NT2/D1 (cell line): Measurements from ENCODE around the gene ZNF792.

Source experiments
- YY1 ChIP-seq: IDR thresholded peaks from 2 replicates; pipeline ENCODE4 v1.6.1; 2011; ENCODE audit not compliant: insufficient read length, insufficient read depth
- ZNF274 ChIP-seq: IDR thresholded peaks from 2 replicates; pipeline ENCODE4 v1.6.1; 2011; ENCODE audit warnings: mild to moderate bottlenecking, low read depth, low read length

GRCh38 chr19:34943861-34944573 lies 20.0 kb downstream of the ZNF792 start:
- TF ChIP-seq ZNF274 (peak; percentile 84), YY1 (no peak)
